GM06990 (cell line): ENCODE results near the gene QSER1.

Source experiments
- DNase-seq: peaks from one replicate; pipeline ENCODE4 v3.0.0-alpha.2; 2011; ENCODE audit not compliant: insufficient read length; ENCODE audit errors: extremely low read depth
- H3K27me3 ChIP-seq: replicated peaks from 2 replicates; pipeline ENCODE4 v1.6.0; 2011; ENCODE audit warnings: low read length; ENCODE audit not compliant: control insufficient read depth, insufficient read depth
- H3K36me3 ChIP-seq: 2 replicates; pipeline ENCODE4 v1.5.1; 2011; ENCODE audit warnings: low read length; ENCODE audit not compliant: control insufficient read depth, insufficient read depth
- H3K4me3 ChIP-seq: replicated peaks from 2 replicates; pipeline ENCODE4 v1.5.1; 2011; ENCODE audit warnings: low read depth, mild to moderate bottlenecking, control low read depth, low read length
- CTCF ChIP-seq: IDR thresholded peaks from 2 replicates; pipeline ENCODE4 v1.5.1; 2011; ENCODE audit warnings: low read length, control low read depth, mild to moderate bottlenecking, inconsistent platforms; ENCODE audit not compliant: insufficient read depth, poor library complexity, severe bottlenecking

The QSER1 gene

GRCh38 chr11:32893093-32893342 is 407 bp downstream of the QSER1 start:
- no peak for DNase-seq
- H3K36me3 ChIP-seq, result no peaks in the 10 kb centered on the region
- no peak for TF ChIP-seq CTCF
- H3K27me3 ChIP-seq, result no peaks in the 10 kb centered on the region
- peak overlapping the region; percentile 90 for H3K4me3 ChIP-seq

- Histone ChIP-seq H3K36me3 (no peaks in the 10 kb centered on the region), H3K27me3 (no peaks in the 10 kb centered on the region), H3K4me3 (peak overlapping the region; percentile 90)
- TF ChIP-seq CTCF, result peak; percentile 52
- peak; percentile 78 for DNase-seq
Observed at GRCh38 chr11:32893343-32894148, 935 bp downstream of the QSER1 start.

GRCh38 chr11:32894149-32894827 is 1.7 kb downstream of the QSER1 start:
- DNase-seq, result peak; percentile 17
- no peak for TF ChIP-seq CTCF
- peak overlapping the region; percentile 90 for H3K4me3 ChIP-seq
- H3K27me3 ChIP-seq, result no peaks in the 10 kb centered on the region
- no peaks in the 10 kb centered on the region for H3K36me3 ChIP-seq

- DNase-seq, result no peak
- no peak for TF ChIP-seq CTCF
- Histone ChIP-seq H3K4me3 (peak overlapping the region; percentile 90), H3K27me3 (no peaks in the 10 kb centered on the region), H3K36me3 (no peaks in the 10 kb centered on the region)
Observed at GRCh38 chr11:32894921-32895320, 2.3 kb downstream of the QSER1 start.

GRCh38 chr11:32895471-32895870 is 2.9 kb downstream of the QSER1 start:
- Histone ChIP-seq H3K4me3 (no peak overlapping the region), H3K27me3 (no peaks in the 10 kb centered on the region), H3K36me3 (no peaks in the 10 kb centered on the region)
- TF ChIP-seq CTCF, result no peak
- DNase-seq, result no peak
